HG03469 (cell line): Measurements from ENCODE around the gene LRRC75A.

Experiments used
- ATAC-seq: cut with Tn5 transposase; IDR thresholded peaks from one replicate; pipeline ENCODE4 v1.9.1; 2021; ENCODE audit warnings: mild to moderate bottlenecking, moderate library complexity, moderate number of reproducible peaks; ENCODE audit not compliant: unreplicated experiment

LRRC75A gene

GRCh38 chr17:16494059-16494458 lies 2.1 kb upstream of the LRRC75A start:
- ATAC-seq, result no peak

GRCh38 chr17:16493531-16494046 lies 1.6 kb upstream of the LRRC75A start:
- ATAC-seq, result no peak

GRCh38 chr17:16492613-16493530 lies 879 bp upstream of the LRRC75A start:
- no peak for ATAC-seq

- ATAC-seq, result no peak
Observed at GRCh38 chr17:16491131-16491702, 776 bp downstream of the LRRC75A start.

- ATAC-seq, result no peak
Observed at GRCh38 chr17:16489431-16489830, 2.6 kb downstream of the LRRC75A start.

GRCh38 chr17:16488968-16489337 lies 3.0 kb downstream of the LRRC75A start:
- ATAC-seq, result no peak

GRCh38 chr17:16488186-16488967 lies 3.6 kb downstream of the LRRC75A start:
- no peak for ATAC-seq

GRCh38 chr17:16486373-16487250 lies 5.4 kb downstream of the LRRC75A start:
- no peak for ATAC-seq

GRCh38 chr17:16484445-16485175 lies 7.4 kb downstream of the LRRC75A start:
- ATAC-seq, result no peak

GRCh38 chr17:16483021-16483645 lies 8.9 kb downstream of the LRRC75A start:
- no peak for ATAC-seq

GRCh38 chr17:16482253-16482652 lies 9.7 kb downstream of the LRRC75A start:
- ATAC-seq, result no peak

- ATAC-seq, result no peak
Observed at GRCh38 chr17:16480995-16481394, 11.0 kb downstream of the LRRC75A start.

GRCh38 chr17:16479264-16479663 lies 12.7 kb downstream of the LRRC75A start:
- ATAC-seq, result no peak

GRCh38 chr17:16478649-16479048 lies 13.3 kb downstream of the LRRC75A start:
- no peak for ATAC-seq

- no peak for ATAC-seq
Observed at GRCh38 chr17:16477666-16478065, 14.3 kb downstream of the LRRC75A start.

- ATAC-seq, result no peak
Observed at GRCh38 chr17:16477255-16477654, 14.7 kb downstream of the LRRC75A start.

GRCh38 chr17:16475179-16475704 lies 16.8 kb downstream of the LRRC75A start:
- ATAC-seq, result no peak

- ATAC-seq, result no peak
Observed at GRCh38 chr17:16474012-16474725, 17.8 kb downstream of the LRRC75A start.
